WERI-Rb-1 (cell line): ENCODE measurements around the gene GRAMD1B.
"Not testable (repeated sequence)": the region's sequence is repeated elsewhere in the genome, so short reads cannot be mapped to it uniquely, and the experiment has no call there.

Experiments
- DNase-seq: peaks from one replicate; pipeline ENCODE4 v3.0.0-alpha.2; 2020
- H3K27ac ChIP-seq: fragments of 250-450 bp; sonication (Bioruptor Pico); 2 replicates; pipeline ENCODE4 v1.5.1; 2020; ENCODE audit warnings: mild to moderate bottlenecking, moderate library complexity
- H3K27me3 ChIP-seq: fragments of 250-450 bp; sonication (Bioruptor Pico); 2 replicates; pipeline ENCODE4 v1.5.1; 2021; ENCODE audit warnings: mild to moderate bottlenecking, low read depth, moderate library complexity; ENCODE audit not compliant: insufficient read depth, severe bottlenecking
- H3K36me3 ChIP-seq: fragments of 250-450 bp; sonication (Bioruptor Pico); 2 replicates; pipeline ENCODE4 v1.5.1; 2020; ENCODE audit warnings: mild to moderate bottlenecking, moderate library complexity
- H3K4me3 ChIP-seq: 2 replicates; pipeline ENCODE4 v1.5.1; 2011; ENCODE audit warnings: low read depth, mild to moderate bottlenecking, control low read depth, low read length
- H3K9me3 ChIP-seq: fragments of 250-450 bp; sonication (Bioruptor Pico); 2 replicates; pipeline ENCODE4 v1.5.1; 2021; ENCODE audit warnings: mild to moderate bottlenecking, moderate library complexity; ENCODE audit not compliant: severe bottlenecking
- TF ChIP-seq, protein P1 (sequence below): IDR thresholded peaks from 2 replicates; pipeline ENCODE4 v1.5.1; 2011; ENCODE audit warnings: low read depth, mild to moderate bottlenecking, control low read depth, inconsistent platforms, low read length

The GRAMD1B gene

DNA sequence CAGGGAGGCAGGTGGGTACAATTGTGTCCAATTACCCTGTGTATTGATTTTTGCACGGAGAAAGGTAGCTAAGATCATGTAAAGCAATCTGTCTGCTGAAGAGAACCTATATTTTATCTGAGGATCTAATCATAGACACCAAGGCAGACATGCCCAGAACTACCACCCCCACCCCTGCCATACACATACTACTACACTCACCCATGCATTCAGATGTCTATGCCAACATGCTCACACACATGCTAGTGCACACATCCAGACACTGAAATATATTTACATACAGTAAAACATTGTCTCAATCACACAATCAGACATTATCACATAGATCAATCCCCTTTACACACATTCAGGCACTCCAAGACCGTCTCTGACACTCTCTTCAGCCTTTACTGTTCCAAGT is 222.5 kb downstream of the GRAMD1B start:
- Histone ChIP-seq H3K27me3 (no peaks in the 10 kb centered on the region), H3K36me3 (no peaks in the 10 kb centered on the region; the same call in none of the 2 replicates), H3K4me3 (peak overlapping the region; percentile 93), H3K27ac (peak overlapping the region; percentile 40), H3K9me3 (no peaks in the 10 kb centered on the region)
- TF ChIP-seq, protein P1, sequence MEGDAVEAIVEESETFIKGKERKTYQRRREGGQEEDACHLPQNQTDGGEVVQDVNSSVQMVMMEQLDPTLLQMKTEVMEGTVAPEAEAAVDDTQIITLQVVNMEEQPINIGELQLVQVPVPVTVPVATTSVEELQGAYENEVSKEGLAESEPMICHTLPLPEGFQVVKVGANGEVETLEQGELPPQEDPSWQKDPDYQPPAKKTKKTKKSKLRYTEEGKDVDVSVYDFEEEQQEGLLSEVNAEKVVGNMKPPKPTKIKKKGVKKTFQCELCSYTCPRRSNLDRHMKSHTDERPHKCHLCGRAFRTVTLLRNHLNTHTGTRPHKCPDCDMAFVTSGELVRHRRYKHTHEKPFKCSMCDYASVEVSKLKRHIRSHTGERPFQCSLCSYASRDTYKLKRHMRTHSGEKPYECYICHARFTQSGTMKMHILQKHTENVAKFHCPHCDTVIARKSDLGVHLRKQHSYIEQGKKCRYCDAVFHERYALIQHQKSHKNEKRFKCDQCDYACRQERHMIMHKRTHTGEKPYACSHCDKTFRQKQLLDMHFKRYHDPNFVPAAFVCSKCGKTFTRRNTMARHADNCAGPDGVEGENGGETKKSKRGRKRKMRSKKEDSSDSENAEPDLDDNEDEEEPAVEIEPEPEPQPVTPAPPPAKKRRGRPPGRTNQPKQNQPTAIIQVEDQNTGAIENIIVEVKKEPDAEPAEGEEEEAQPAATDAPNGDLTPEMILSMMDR, result no peak
- no peak for DNase-seq

- H3K27me3 ChIP-seq, result no peaks in the 10 kb centered on the region
- TF ChIP-seq, protein P1, result no peak
- no peak for DNase-seq
- no peaks in the 10 kb centered on the region for H3K9me3 ChIP-seq
- peak overlapping the region; percentile 100 for H3K27ac ChIP-seq
- peak overlapping the region; percentile 93 for H3K4me3 ChIP-seq
- H3K36me3 ChIP-seq, result no peaks in the 10 kb centered on the region; the same call in none of the 2 replicates
These were observed 223.4 kb downstream of the GRAMD1B start for GRCh38 chr11:123653483-123653826.

- TF ChIP-seq, protein P1, result peak; percentile 67
- Histone ChIP-seq H3K27ac (peak overlapping the region; percentile 100), H3K36me3 (no peaks in the 10 kb centered on the region; the same call in none of the 2 replicates), H3K9me3 (no peaks in the 10 kb centered on the region), H3K27me3 (no peaks in the 10 kb centered on the region), H3K4me3 (peak overlapping the region; percentile 93)
- DNase-seq, result peak; percentile 84
These were observed 223.9 kb downstream of the GRAMD1B start for GRCh38 chr11:123653827-123654565.

DNA sequence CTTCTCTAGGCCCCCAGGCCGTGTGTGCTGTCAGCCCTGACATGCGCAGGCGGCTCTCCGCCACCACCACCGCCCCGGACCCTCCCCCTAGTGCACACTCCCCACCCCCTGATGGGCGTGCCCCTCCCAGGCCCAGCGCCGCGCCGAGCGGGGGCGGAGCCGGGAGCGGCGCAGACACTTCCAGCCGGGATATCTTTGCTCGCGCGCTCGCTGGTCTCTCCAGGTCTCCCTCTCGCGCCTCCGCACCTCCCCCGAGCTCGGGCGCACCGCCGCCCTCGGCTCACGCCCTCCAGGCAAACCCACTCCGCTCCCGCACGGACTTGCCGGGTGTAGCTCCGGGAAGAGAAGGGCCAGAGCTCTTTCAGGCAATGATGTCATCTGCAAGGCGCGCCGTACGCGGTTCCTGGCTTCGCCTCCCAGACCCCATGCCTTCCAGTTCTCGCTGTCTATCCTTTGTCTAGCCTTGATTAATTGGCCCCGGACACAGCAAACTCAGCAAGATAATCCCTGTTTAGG is 224.6 kb downstream of the GRAMD1B start, which contains the start of gene SCN3B:
Gene SCN3B, minus strand, starts transcription at position 59 of the 516 bp plus-strand sequence. CDS start 823 bp downstream, outside the sequence.
- Histone ChIP-seq H3K27me3 (no peaks in the 10 kb centered on the region), H3K4me3 (peak within 1 kb of the TSS; percentile 93), H3K36me3 (no peaks in the 10 kb centered on the region; the same call in none of the 2 replicates), H3K9me3 (no peaks in the 10 kb centered on the region), H3K27ac (peak within 1 kb of the TSS; percentile 100)
- DNase-seq, result peak; percentile 95
- TF ChIP-seq, protein P1, result no peak

GRCh38 chr11:123659311-123659710 is 229.2 kb downstream of the GRAMD1B start:
- Histone ChIP-seq H3K36me3 (no peaks in the 10 kb centered on the region; the same call in 1 of the 2 replicates), H3K9me3 (no peaks in the 10 kb centered on the region), H3K27ac (no peak overlapping the region), H3K27me3 (no peaks in the 10 kb centered on the region), H3K4me3 (no peak overlapping the region)
- DNase-seq, result no peak
- TF ChIP-seq, protein P1, result no peak

DNA sequence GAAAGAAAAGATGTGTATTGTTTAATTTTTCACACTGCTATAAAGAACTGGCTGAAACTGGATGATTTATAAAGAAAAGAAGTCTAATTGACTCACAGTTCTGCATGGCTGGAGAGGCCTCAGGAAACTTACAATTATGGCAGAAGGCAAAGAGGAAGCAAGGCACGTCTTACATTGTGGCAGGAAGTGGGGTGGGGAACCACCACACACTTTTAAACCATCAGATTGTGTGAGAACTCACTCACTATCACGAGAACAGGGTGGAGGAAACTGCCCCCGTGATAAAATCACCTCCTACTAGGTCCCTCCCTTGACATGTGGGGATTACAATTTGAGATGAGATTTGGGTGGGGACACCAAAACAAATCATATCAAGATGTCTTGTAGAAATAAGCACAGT is 229.9 kb downstream of the GRAMD1B start:
- H3K4me3 ChIP-seq, H3K9me3 ChIP-seq, H3K36me3 ChIP-seq, H3K27ac ChIP-seq, DNase-seq, H3K27me3 ChIP-seq: not testable (repeated sequence)
